GM13977 (cell line): ENCODE results near the gene CACNA1I.
"Not testable (repeated sequence)": the region's sequence is repeated elsewhere in the genome, so short reads cannot be mapped to it uniquely, and the experiment has no call there.

Experiments used
- DNase-seq: peaks from one replicate; pipeline ENCODE4 v3.0.0; 2012; ENCODE audit warnings: low spot score
- in situ Hi-C: fragments of 300-500 bp; cut with MboI; formaldehyde crosslinking; loops from one replicate; pipeline ENCODE4 v1.12.0; 2022; ENCODE audit warnings: low sequenced_read_pairs, low pct_unique_long_range_greater_than_20kb, mixed read lengths, inconsistent platforms; ENCODE audit not compliant: unreplicated experiment
- TF ChIP-seq, protein P1 (sequence below): IDR thresholded peaks from 2 replicates; pipeline ENCODE4 v1.5.1; 2012; ENCODE audit warnings: mild to moderate bottlenecking, control low read depth; ENCODE audit not compliant: insufficient read depth; ENCODE audit errors: extremely low read depth, missing control alignments

Gene CACNA1I

DNA sequence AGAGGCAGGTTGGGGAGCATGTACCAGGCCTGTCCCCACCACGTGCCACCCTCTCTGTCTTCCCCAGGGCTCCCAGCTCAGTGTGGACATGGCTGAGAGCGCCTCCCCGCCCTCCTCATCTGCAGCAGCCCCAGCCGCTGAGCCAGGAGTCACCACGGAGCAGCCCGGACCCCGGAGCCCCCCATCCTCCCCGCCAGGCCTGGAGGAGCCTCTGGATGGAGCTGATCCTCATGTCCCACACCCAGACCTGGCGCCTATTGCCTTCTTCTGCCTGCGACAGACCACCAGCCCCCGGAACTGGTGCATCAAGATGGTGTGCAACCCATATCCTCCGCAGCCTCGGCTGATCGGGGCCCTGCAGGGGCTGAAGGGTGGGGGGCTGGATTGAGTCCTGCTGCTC lies at the start of gene CACNA1I:
Gene CACNA1I (plus strand): TSS at position 89 of the 400 bp plus-strand sequence. CDS start 0 bp downstream, at position 89.
- TF ChIP-seq, protein P1, sequence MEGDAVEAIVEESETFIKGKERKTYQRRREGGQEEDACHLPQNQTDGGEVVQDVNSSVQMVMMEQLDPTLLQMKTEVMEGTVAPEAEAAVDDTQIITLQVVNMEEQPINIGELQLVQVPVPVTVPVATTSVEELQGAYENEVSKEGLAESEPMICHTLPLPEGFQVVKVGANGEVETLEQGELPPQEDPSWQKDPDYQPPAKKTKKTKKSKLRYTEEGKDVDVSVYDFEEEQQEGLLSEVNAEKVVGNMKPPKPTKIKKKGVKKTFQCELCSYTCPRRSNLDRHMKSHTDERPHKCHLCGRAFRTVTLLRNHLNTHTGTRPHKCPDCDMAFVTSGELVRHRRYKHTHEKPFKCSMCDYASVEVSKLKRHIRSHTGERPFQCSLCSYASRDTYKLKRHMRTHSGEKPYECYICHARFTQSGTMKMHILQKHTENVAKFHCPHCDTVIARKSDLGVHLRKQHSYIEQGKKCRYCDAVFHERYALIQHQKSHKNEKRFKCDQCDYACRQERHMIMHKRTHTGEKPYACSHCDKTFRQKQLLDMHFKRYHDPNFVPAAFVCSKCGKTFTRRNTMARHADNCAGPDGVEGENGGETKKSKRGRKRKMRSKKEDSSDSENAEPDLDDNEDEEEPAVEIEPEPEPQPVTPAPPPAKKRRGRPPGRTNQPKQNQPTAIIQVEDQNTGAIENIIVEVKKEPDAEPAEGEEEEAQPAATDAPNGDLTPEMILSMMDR: no peak
- DNase-seq: no peak
- in situ Hi-C loops: no loop called here

DNA sequence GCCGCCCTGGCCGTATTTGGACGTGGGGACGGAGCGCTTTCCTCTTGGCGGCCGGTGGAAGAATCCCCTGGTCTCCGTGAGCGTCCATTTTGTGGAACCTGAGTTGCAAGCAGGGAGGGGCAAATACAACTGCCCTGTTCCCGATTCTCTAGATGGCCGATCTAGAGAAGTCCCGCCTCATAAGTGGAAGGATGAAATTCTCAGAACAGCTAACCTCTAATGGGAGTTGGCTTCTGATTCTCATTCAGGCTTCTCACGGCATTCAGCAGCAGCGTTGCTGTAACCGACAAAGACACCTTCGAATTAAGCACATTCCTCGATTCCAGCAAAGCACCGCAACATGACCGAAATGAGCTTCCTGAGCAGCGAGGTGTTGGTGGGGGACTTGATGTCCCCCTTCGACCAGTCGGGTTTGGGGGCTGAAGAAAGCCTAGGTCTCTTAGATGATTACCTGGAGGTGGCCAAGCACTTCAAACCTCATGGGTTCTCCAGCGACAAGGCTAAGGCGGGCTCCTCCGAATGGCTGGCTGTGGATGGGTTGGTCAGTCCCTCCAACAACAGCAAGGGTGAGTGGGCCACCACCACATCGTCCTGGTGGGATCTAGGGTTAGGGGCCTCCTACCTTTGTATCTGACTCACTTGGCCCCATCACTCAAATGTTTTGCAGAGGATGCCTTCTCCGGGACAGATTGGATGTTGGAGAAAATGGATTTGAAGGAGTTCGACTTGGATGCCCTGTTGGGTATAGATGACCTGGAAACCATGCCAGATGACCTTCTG lies 49.3 kb upstream of the CACNA1I start:
- DNase-seq, in situ Hi-C loops: not testable (repeated sequence)

DNA sequence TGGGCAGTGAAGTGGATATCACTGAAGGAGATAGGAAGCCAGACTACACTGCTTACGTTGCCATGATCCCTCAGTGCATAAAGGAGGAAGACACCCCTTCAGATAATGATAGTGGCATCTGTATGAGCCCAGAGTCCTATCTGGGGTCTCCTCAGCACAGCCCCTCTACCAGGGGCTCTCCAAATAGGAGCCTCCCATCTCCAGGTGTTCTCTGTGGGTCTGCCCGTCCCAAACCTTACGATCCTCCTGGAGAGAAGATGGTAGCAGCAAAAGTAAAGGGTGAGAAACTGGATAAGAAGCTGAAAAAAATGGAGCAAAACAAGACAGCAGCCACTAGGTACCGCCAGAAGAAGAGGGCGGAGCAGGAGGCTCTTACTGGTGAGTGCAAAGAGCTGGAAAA lies 48.5 kb upstream of the CACNA1I start:
- DNase-seq, in situ Hi-C loops: not testable (repeated sequence)

DNA sequence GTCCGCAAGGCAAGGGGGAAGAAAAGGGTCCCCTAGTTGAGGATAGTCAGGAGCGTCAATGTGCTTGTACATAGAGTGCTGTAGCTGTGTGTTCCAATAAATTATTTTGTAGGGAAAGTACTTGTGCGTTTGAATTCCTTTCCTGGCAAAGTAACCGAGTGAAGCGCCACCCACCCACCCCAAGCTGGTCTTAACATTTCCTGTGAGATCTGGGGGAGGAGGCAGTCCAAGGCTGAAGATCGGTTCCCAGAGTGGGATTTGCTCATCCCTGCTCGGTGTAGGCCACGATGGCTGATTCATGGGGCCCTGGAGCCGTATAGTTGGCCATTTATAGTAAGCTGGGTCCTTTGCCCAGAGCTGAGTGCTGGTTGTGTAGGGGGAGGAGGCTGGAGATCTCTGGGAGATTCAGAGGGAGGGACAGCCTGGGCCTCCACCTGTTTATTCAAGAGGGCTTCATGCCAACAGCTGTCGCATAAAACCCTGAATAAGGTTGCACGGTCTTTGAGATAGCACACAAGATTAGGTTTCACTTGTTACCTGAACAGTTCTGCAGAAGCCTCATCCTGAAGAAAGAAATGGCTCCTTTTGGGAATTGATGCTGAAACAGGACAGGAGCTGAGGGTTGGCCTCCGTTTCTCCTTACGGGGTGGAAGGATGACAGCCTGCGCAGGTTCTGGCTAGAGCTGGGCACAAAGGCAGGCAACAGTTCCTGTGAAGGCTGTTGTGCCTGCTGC lies 47.8 kb upstream of the CACNA1I start:
- TF ChIP-seq, protein P1: no peak
- in situ Hi-C loops: no loop called here
- peak; percentile 21 for DNase-seq

DNA sequence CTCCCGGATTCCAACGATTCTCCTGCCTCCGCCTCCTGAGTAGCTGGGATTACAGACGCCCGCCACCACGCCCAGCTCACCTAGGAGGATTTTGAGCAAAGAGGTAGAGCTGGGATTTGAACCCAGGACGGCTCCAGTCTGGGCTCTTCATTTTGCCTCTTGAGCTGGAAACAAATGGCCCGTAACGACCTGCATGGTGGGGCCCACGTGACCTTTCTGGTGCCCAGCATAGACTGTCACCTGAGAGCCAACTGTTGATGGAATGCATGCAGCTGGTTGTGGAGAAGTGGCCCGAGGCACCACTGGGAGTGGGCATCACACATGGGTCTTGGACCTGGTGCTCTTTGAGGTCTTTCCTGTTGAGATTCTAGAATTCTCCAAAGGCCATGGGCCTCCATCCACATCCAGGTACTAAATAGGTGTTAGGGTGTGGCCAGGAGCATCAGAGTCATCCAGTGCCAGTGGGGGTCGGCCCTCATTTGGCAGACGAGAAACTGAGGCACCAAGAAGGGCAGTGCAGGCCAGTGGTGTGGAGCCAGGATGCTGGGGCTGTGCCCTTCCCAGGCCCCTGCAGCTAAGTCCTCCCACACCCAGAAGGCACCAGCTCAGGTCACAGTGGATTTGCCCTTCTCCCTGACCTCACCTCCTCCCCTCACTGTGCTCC lies 46.3 kb upstream of the CACNA1I start:
- in situ Hi-C loops: no loop called here

DNA sequence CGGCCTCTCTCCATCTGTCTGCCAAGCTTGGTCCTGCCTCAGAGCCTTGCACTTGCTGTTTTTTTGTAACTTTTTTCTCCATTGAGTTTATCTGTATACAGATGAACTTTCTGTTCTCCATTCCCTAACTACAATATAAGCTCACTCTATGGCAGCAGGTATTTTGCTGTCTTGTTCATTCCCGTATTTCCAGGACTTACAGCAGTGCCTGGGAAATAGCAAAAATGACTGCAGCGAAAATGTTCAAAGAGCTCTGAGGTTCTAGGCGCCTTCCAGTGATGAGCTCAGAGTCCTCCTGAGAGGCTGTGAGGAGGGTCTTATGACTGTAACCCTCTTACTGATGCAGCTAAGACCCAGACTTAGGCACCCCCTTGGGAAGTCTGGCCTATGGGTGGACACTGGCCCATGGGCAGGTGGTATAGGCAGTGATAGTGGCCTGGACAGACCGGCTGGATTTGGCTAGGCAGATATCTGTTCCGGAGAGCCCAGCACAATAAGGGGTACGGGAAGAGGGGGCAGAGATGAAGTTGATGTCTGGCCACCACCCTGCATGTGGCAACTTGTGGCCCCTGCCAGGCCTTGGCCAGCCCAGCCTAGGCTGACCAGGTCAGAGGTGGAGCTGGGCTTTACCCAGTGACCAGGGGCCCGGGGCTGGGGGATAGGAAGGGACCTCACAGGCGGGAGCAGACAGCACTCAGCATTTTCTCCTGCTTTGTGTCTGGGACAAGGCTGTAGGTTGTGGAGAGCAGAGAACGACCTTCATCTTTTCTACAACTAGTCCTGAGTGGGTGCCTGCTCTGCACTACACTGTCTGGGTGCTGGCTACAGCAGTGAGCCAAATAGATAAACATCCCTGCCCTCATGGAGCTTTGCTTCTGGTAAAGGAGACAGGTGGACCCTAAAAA lies 45.5 kb upstream of the CACNA1I start:
- DNase-seq: no peak
- in situ Hi-C loops: no loop called here
- TF ChIP-seq, protein P1: no peak

More for the DNA sequence above, 46.3 kb upstream of the CACNA1I start:
- no peak for DNase-seq
- TF ChIP-seq, protein P1: no peak

DNA sequence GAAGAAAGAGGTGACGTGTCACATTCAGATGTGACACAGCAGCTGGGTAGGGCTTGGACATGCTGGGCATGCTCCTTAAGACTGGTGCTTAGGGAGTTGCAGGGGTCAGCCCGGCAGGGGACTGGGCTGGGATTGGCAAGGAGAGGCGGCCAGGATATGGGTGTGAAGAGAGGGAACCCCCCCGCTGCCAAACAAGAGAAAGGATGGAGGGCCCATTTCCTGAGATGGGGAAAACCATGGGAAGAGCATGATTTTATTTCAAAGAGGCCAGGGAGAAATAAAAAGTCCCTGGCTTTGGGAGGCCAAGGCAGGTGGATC lies 44.9 kb upstream of the CACNA1I start:
- TF ChIP-seq, protein P1: no peak
- in situ Hi-C loops: no loop called here
- no peak for DNase-seq
